ENCODE measurements around the gene PLEKHA1.

PLEKHA1 gene

GRCh38 chr10:122402548-122403131 is 28.1 kb downstream of the PLEKHA1 start:
- H3K4me3 ChIP-seq (ENCODE audit: low read length), result no peak overlapping the region
- no peak for TF ChIP-seq CTCF (conservative IDR thresholded peaks at IDR 0.05; ENCODE audit: low read depth, low read length)
- DNase-seq (ENCODE audit: low read depth), result no peak

- TF ChIP-seq CTCF (conservative IDR thresholded peaks at IDR 0.05; ENCODE audit: low read depth, low read length), result no peak
- no peak overlapping the region for H3K4me3 ChIP-seq (ENCODE audit: low read length)
- no peak for DNase-seq (ENCODE audit: low read depth)
Observed at GRCh38 chr10:122404576-122404975, 30.1 kb downstream of the PLEKHA1 start.

- no peak for DNase-seq (ENCODE audit: low read depth)
Observed at GRCh38 chr10:122407375-122408125, 33.0 kb downstream of the PLEKHA1 start.

GRCh38 chr10:122413327-122413726 is 38.8 kb downstream of the PLEKHA1 start:
- no peak for DNase-seq (ENCODE audit: low read depth)
- no peak for TF ChIP-seq CTCF (conservative IDR thresholded peaks at IDR 0.05; ENCODE audit: low read depth, low read length)
- no peak overlapping the region for H3K4me3 ChIP-seq (ENCODE audit: low read length)

More at GRCh38 chr10:122407375-122408125, 33.0 kb downstream of the PLEKHA1 start:
- H3K4me3 ChIP-seq (ENCODE audit: low read length), result no peak overlapping the region
- no peak for TF ChIP-seq CTCF (conservative IDR thresholded peaks at IDR 0.05; ENCODE audit: low read depth, low read length)

GRCh38 chr10:122417667-122418066 is 43.2 kb downstream of the PLEKHA1 start:
- no peak overlapping the region for H3K4me3 ChIP-seq (ENCODE audit: low read length)
- DNase-seq (ENCODE audit: low read depth), result no peak
- TF ChIP-seq CTCF (conservative IDR thresholded peaks at IDR 0.05; ENCODE audit: low read depth, low read length), result no peak

GRCh38 chr10:122419016-122419415 is 44.5 kb downstream of the PLEKHA1 start:
- DNase-seq (ENCODE audit: low read depth), result no peak
- TF ChIP-seq CTCF (conservative IDR thresholded peaks at IDR 0.05; ENCODE audit: low read depth, low read length), result no peak
- no peak overlapping the region for H3K4me3 ChIP-seq (ENCODE audit: low read length)
